HL-60 (cell line): ENCODE results near the gene C5orf52.
A peak's percentile ranks its signal among the peaks of the same experiment; 100 is the strongest.
"Not testable (repeated sequence)": the region's sequence is repeated elsewhere in the genome, so short reads cannot be mapped to it uniquely, and the experiment has no call there.

Source experiments
- DNase-seq, 2 experiments: peaks; one replicate each; pipeline ENCODE4 v3.0.0-alpha.2; 2010 to 2020; ENCODE audit warnings: low read depth in 1 of 2, low spot score in 1 of 2
- H3K27ac ChIP-seq: fragments of 250-450 bp; sonication (Bioruptor Pico); replicated peaks from 2 replicates; pipeline ENCODE4 v1.5.1; 2020; ENCODE audit warnings: mild to moderate bottlenecking, moderate library complexity
- H3K27me3 ChIP-seq: fragments of 250-450 bp; sonication (Bioruptor Pico); 2 replicates; pipeline ENCODE4 v1.5.1; 2021; ENCODE audit warnings: mild to moderate bottlenecking, moderate library complexity; ENCODE audit not compliant: insufficient read depth, poor library complexity, severe bottlenecking
- H3K4me3 ChIP-seq: replicated peaks from 2 replicates; pipeline ENCODE4 v1.5.1; 2011; ENCODE audit warnings: mild to moderate bottlenecking, control low read depth, low read length; ENCODE audit not compliant: insufficient read depth
- GABPA ChIP-seq: IDR thresholded peaks from 2 replicates; pipeline ENCODE4 v1.6.1; 2012; ENCODE audit warnings: low read depth
- POLR2AphosphoS5 ChIP-seq: IDR thresholded peaks from 2 replicates; pipeline ENCODE4 v1.6.1; 2012; ENCODE audit warnings: low read depth
- SPI1 ChIP-seq: IDR thresholded peaks from 2 replicates; pipeline ENCODE4 v1.6.1; 2012; ENCODE audit warnings: low read depth, mild to moderate bottlenecking, borderline replicate concordance
- TF ChIP-seq, protein P1 (sequence below): IDR thresholded peaks from one replicate; pipeline ENCODE4 v1.5.1; 2011; ENCODE audit warnings: low read length, control low read depth, inconsistent platforms; ENCODE audit not compliant: insufficient read depth
- TF ChIP-seq, protein P2 (sequence below): IDR thresholded peaks from 2 replicates; pipeline ENCODE4 v1.6.1; 2012; ENCODE audit warnings: low read depth; ENCODE audit not compliant: insufficient replicate concordance

Gene C5orf52

DNA sequence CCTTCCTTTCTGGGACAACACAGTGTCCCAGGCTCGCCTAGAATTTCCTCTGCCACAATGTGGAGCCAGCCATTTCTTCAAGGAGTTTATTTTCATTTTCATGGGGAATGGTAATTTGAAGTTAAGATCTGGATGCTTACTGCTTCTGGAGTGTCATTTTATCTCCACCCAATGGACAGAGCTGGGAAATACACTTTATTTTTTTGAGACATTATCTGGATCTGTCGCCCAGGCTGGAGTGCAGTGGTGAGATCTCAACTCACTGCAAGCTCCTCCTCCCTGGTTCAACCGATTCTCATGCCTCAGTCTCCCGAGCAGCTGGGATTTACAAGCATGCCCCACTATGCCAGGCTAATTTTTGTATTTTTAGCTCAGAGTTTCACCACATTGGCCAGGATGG, 47.2 kb downstream of the C5orf52 start:
- TF ChIP-seq, protein P1, sequence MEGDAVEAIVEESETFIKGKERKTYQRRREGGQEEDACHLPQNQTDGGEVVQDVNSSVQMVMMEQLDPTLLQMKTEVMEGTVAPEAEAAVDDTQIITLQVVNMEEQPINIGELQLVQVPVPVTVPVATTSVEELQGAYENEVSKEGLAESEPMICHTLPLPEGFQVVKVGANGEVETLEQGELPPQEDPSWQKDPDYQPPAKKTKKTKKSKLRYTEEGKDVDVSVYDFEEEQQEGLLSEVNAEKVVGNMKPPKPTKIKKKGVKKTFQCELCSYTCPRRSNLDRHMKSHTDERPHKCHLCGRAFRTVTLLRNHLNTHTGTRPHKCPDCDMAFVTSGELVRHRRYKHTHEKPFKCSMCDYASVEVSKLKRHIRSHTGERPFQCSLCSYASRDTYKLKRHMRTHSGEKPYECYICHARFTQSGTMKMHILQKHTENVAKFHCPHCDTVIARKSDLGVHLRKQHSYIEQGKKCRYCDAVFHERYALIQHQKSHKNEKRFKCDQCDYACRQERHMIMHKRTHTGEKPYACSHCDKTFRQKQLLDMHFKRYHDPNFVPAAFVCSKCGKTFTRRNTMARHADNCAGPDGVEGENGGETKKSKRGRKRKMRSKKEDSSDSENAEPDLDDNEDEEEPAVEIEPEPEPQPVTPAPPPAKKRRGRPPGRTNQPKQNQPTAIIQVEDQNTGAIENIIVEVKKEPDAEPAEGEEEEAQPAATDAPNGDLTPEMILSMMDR = peak; percentile 15
- no peak for TF ChIP-seq SPI1
- peak in 1 of 2 experiments; percentile 16 for DNase-seq
- Histone ChIP-seq H3K4me3 (no peak overlapping the region), H3K27ac (no peak overlapping the region), H3K27me3 (no peaks in the 10 kb centered on the region)

DNA sequence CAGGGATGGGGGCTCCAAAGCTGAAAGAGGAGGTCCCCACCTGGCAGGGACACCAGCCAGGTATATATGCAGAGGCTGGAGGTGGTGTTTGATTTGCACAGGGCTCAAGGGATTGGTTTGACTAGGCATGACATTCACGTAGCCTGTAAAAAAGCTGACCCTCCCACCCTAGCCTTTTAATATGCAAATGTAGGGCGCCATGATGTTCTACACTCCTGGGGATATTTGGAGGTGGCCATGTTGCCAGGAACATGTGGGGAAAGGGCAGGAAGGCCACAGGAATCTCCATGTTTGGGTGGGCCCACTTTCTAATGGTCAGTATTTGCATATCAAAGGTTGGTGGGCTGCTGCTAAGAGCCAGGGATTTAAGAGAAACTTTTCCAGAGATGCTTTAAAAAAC, 47.9 kb downstream of the C5orf52 start:
- Histone ChIP-seq H3K4me3 (no peak overlapping the region), H3K27ac (no peak overlapping the region), H3K27me3 (no peaks in the 10 kb centered on the region)
- no peak for DNase-seq
- TF ChIP-seq, protein P2, sequence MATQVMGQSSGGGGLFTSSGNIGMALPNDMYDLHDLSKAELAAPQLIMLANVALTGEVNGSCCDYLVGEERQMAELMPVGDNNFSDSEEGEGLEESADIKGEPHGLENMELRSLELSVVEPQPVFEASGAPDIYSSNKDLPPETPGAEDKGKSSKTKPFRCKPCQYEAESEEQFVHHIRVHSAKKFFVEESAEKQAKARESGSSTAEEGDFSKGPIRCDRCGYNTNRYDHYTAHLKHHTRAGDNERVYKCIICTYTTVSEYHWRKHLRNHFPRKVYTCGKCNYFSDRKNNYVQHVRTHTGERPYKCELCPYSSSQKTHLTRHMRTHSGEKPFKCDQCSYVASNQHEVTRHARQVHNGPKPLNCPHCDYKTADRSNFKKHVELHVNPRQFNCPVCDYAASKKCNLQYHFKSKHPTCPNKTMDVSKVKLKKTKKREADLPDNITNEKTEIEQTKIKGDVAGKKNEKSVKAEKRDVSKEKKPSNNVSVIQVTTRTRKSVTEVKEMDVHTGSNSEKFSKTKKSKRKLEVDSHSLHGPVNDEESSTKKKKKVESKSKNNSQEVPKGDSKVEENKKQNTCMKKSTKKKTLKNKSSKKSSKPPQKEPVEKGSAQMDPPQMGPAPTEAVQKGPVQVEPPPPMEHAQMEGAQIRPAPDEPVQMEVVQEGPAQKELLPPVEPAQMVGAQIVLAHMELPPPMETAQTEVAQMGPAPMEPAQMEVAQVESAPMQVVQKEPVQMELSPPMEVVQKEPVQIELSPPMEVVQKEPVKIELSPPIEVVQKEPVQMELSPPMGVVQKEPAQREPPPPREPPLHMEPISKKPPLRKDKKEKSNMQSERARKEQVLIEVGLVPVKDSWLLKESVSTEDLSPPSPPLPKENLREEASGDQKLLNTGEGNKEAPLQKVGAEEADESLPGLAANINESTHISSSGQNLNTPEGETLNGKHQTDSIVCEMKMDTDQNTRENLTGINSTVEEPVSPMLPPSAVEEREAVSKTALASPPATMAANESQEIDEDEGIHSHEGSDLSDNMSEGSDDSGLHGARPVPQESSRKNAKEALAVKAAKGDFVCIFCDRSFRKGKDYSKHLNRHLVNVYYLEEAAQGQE = no peak
- TF ChIP-seq POLR2AphosphoS5 (no peak), GABPA (no peak), SPI1 (no peak)
- TF ChIP-seq, protein P1 = no peak

DNA sequence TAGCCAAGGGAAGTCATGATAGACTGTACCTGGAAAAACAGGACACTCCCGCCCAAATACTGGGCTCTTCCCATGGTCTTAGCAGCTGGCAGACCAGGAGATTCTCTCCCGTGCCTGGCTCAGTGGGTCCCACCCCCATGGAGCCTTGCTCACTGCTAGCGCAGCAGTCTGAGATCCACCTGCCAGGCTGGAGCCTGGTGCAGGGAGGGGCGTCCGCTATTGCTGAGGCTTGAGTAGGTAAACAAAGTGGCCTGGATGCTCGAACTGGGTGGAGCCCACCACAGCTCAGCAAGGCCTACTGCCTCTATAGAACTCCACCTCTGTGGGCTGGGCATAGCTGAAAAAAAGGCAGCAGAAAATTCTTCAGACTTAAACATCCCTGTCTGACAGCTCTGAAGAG, 49.8 kb downstream of the C5orf52 start:
- no peaks in the 10 kb centered on the region for H3K27me3 ChIP-seq
- H3K4me3 ChIP-seq = no peak overlapping the region
- no peak overlapping the region for H3K27ac ChIP-seq
- no peak for DNase-seq
- no peak for TF ChIP-seq SPI1
- no peak for TF ChIP-seq POLR2AphosphoS5
- no peak for TF ChIP-seq GABPA
- TF ChIP-seq, protein P1 = no peak
- TF ChIP-seq, protein P2 = no peak

DNA sequence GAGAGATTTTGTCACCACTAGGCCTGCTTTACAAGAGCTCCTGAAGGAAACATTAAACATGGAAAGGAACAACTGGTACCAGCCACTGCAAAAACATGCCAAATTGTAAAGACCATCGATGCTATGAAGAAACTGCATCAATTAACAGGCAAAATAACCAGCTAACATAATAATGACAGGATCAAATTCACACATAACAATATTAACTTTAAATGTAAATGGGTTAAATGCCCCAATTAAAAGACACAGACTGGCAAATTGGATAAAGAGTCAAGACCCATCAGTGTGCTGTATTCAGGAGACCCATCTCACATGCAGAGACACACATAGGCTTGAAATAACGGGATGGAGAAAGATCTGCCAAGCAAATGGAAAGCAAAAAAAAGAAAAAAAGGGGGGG, 51.6 kb downstream of the C5orf52 start:
- not testable (repeated sequence) for H3K4me3 ChIP-seq, H3K27me3 ChIP-seq, DNase-seq

DNA sequence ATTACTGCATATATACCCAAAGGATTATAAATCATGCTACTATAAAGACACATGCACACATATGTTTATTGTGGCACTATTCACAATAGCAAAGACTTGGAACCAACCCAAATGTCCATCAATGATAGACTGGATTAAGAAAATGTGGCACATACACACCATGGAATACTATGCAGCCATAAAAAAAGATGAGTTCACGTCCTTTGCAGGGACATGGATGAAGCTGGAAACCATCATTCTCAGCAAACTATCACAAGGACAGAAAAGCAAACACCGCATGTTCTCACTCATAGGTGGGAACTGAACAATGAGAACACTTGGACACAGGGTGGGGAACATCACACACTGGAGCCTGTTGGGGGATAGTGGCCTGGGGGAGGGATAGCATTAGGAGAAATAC, 55.3 kb downstream of the C5orf52 start:
- H3K27ac ChIP-seq, H3K27me3 ChIP-seq, DNase-seq, H3K4me3 ChIP-seq: not testable (repeated sequence)

More for the DNA sequence above, 51.6 kb downstream of the C5orf52 start:
- H3K27ac ChIP-seq = not testable (repeated sequence)

DNA sequence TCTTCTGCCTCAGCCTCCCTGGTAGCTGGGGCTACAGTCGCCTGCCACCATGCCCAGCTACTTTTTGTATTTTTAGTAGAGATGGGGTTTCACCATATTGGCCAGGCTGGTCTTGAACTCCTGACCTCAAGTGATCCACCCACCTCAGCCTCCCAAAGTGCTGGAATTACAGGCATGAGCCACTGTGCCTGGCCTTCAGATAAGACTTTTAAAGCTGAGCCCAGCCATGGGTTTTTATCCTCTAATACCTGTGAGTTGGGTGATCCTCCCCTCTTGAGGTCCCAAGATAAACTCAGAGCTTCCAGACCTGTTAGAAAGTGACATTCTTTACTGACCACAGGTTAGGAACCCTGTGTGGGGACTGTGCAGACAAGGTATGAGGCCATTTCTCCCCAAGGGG, 56.5 kb downstream of the C5orf52 start:
- DNase-seq, H3K4me3 ChIP-seq, H3K27ac ChIP-seq, H3K27me3 ChIP-seq: not testable (repeated sequence)
